Tibial nerve (tissue), 4 donors: ENCODE measurements around the gene GOLGA6D. TPM values are rescaled to one million over a fixed set of nuclear protein-coding genes. Genes with fewer than 3 reads are reported as not detected.
"Not testable (repeated sequence)": the region's sequence is repeated elsewhere in the genome, so short reads cannot be mapped to it uniquely, and the experiment has no call there.

ENCODE experiments used
- DNase-seq, 2 donors: peaks; one replicate each; pipeline ENCODE4 v3.0.0-alpha.2; 2019; ENCODE audit warnings: low spot score in 2 of 2
- H3K27ac ChIP-seq, 4 donors: fragments of 200-600 bp; sonication (generic) in 3 of 4; one replicate each; pipeline ENCODE4 v1.5.1; 2017 to 2019; ENCODE audit warnings: mild to moderate bottlenecking in 1 of 4
- H3K27me3 ChIP-seq, 2 donors: fragments of 200-600 bp; sonication (generic) in 1 of 2; one replicate each; pipeline versions ENCODE4 v1.5.1 to v1.6.0; 2017 to 2019
- H3K36me3 ChIP-seq, 3 donors: fragments of 200-600 bp; sonication (generic); one replicate each; pipeline ENCODE4 v1.5.1; 2018 to 2019
- H3K4me1 ChIP-seq, 4 donors: fragments of 200-600 bp; sonication (generic) in 3 of 4; one replicate each; pipeline ENCODE4 v1.5.1; 2017 to 2019
- H3K4me3 ChIP-seq, 4 donors: fragments of 200-600 bp; sonication (generic) in 3 of 4; one replicate each; pipeline ENCODE4 v1.5.1; 2017 to 2019; ENCODE audit warnings: mild to moderate bottlenecking in 1 of 4, moderate library complexity in 1 of 4
- H3K9me3 ChIP-seq, 4 donors: fragments of 200-600 bp; sonication (generic) in 3 of 4; one replicate each; pipeline ENCODE4 v1.5.1; 2017 to 2019
- EP300 ChIP-seq, 2 donors: sonication (generic); formaldehyde crosslinking; IDR thresholded peaks; one replicate each; pipeline ENCODE4 v1.6.1; 2017; ENCODE audit warnings: antibody characterized with exemption in 2 of 2, mild to moderate bottlenecking in 1 of 2
- POLR2A ChIP-seq, 2 donors: fragments of 450-650 bp; IDR thresholded peaks; one replicate each; pipeline ENCODE4 v1.6.1; 2017; ENCODE audit warnings: antibody characterized with exemption in 2 of 2, mild to moderate bottlenecking in 2 of 2, moderate library complexity in 2 of 2
- WGBS, 2 donors: methylation state at CpG; one replicate each; pipeline ENCODE4 v1.1.5; 2018; 5-methylcytosine and 5-hydroxymethylcytosine counted together
- total RNA-seq, 4 donors: library from RNA; depleted of rRNA; stranded (reverse); fragments of >200 nt; gene quantifications; one replicate each; pipeline ENCODE4 v1.1.0, GENCODE V29; 2016
- TF ChIP-seq, protein P1 (sequence below), 5 experiments: fragments of 200-600 bp in 3 of 5; fragments of 450-650 bp in 2 of 5; sonication (generic) in 3 of 5; IDR thresholded peaks; one replicate each; pipeline ENCODE4 v1.5.1; 2016 to 2019; ENCODE audit warnings: antibody characterized with exemption in 5 of 5, mild to moderate bottlenecking in 3 of 5, moderate library complexity in 2 of 5

The GOLGA6D gene
- total RNA-seq, 4 donors from 2014 or later, result not detected

DNA sequence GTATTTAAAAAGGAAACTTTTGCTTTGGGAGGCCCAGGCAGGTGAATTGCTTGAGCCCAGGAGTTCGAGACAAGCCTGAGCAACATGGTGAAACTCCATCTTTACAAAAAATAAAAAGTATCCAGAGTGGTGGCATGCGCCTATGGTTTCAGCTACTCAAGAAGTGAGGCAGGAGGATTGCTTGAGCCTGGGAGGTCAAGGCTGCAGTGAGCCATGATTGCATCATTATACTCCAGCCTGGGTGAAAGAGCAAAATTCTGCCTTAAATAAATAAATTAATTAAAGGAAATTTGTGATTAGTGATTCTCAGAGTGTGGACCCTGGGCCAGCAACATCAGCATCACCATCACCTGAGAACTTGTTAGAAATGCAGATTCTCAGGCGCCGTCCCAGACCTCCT lies 43.3 kb downstream of the GOLGA6D start:
- Histone ChIP-seq H3K27me3 (no peaks in the 10 kb centered on the region), H3K36me3 (no peaks in the 10 kb centered on the region), H3K9me3 (no peaks in the 10 kb centered on the region), H3K4me3 (no peak overlapping the region), H3K4me1 (no peaks in the 10 kb centered on the region), H3K27ac (no peak overlapping the region)
- no peak for DNase-seq
- WGBS, 2 donors, result 86 to 98% methylated on average over 4 of the region's 4 CpGs
- TF ChIP-seq EP300 (IDR thresholded peaks at IDR 0.05) (no peak), POLR2A (IDR thresholded peaks at IDR 0.05) (no peak)
- TF ChIP-seq, protein P1, sequence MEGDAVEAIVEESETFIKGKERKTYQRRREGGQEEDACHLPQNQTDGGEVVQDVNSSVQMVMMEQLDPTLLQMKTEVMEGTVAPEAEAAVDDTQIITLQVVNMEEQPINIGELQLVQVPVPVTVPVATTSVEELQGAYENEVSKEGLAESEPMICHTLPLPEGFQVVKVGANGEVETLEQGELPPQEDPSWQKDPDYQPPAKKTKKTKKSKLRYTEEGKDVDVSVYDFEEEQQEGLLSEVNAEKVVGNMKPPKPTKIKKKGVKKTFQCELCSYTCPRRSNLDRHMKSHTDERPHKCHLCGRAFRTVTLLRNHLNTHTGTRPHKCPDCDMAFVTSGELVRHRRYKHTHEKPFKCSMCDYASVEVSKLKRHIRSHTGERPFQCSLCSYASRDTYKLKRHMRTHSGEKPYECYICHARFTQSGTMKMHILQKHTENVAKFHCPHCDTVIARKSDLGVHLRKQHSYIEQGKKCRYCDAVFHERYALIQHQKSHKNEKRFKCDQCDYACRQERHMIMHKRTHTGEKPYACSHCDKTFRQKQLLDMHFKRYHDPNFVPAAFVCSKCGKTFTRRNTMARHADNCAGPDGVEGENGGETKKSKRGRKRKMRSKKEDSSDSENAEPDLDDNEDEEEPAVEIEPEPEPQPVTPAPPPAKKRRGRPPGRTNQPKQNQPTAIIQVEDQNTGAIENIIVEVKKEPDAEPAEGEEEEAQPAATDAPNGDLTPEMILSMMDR (IDR thresholded peaks at IDR 0.05), result no peak

DNA sequence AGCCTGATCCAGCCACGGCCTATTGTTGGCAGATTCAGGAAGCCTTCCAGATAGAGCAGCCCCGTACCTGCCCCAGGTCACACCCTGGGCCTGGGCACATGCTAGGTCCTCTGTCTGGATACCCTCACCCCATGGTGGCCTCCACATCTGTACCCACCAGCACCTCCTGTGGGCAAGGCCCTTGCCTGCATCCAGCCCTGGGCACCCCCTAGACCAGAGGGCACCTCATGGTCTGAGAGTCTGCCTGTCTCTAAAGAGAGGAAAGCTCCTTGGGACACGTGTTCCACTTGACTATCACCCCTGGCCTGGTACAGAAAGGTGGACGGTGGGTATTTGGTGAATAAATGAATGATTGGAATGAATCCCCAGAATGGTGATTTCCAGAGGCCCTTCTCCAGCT lies 44.4 kb downstream of the GOLGA6D start:
- DNase-seq, result no peak
- H3K36me3 ChIP-seq, result no peaks in the 10 kb centered on the region
- H3K9me3 ChIP-seq, result no peaks in the 10 kb centered on the region
- 82% methylated on average over 4 of the region's 4 CpGs for WGBS, 2 donors
- no peaks in the 10 kb centered on the region for H3K27me3 ChIP-seq
- H3K4me1 ChIP-seq, result no peaks in the 10 kb centered on the region
- no peak overlapping the region for H3K27ac ChIP-seq
- TF ChIP-seq, protein P1 (IDR thresholded peaks at IDR 0.05), result no peak
- TF ChIP-seq EP300 (IDR thresholded peaks at IDR 0.05), result no peak
- no peak for TF ChIP-seq POLR2A (IDR thresholded peaks at IDR 0.05)
- H3K4me3 ChIP-seq, result no peak overlapping the region

GRCh38 chr15:75327491-75327890 lies 44.9 kb downstream of the GOLGA6D start:
- no peak for DNase-seq

DNA sequence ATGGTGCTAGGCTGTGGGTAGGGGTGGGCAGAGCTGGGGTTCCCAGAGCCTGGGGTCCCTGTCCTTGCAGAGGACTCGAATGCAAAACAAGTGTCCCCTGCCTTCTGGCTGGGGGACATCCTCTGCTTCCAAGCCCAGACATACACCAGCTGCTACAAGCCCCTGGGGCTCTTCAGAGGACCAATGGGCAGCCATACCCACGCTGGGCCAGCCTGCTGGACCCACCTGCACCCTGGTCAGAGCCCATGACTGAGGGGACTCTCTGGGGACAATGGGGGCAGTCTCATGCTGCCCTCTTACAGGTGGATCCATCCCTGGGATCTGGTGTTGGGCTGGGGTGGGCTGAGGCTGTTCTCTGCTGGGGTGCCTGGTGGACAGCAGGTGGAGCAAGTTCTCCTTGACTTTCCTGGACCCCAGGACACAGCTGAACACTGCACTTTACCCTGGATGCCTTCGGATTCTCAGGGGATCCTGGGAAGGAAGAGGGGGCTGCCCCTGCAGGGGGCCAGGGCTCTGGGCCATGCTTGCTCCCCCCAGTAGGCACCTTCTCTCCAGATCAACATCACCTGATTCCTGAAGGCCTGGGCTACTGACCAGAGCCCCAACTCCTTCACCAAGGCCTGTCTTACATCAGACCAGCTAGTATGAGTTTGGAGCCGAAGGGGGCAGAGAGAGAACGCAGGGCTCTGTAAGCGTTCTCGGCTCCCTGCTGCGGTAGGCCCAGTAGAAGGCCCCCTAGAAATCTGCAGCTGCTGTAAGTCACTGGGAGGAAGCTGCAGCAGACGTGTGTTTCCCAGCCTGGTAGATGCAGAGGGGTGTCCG lies 46.1 kb downstream of the GOLGA6D start:
- Histone ChIP-seq H3K9me3 (no peaks in the 10 kb centered on the region), H3K36me3 (no peaks in the 10 kb centered on the region), H3K4me1 (no peaks in the 10 kb centered on the region), H3K27me3 (no peaks in the 10 kb centered on the region), H3K4me3 (no peak overlapping the region), H3K27ac (no peak overlapping the region)
- TF ChIP-seq, protein P1 (IDR thresholded peaks at IDR 0.05), result no peak
- TF ChIP-seq EP300 (IDR thresholded peaks at IDR 0.05) (no peak), POLR2A (IDR thresholded peaks at IDR 0.05) (no peak)
- WGBS, 2 donors, result 65 to 70% methylated on average over 9 to 10 of the region's 10 CpGs
- DNase-seq, result no peak

More at GRCh38 chr15:75327491-75327890, 44.9 kb downstream of the GOLGA6D start:
- H3K4me3 ChIP-seq, result no peak overlapping the region
- no peaks in the 10 kb centered on the region for H3K36me3 ChIP-seq
- no peak overlapping the region for H3K27ac ChIP-seq
- H3K27me3 ChIP-seq, result no peaks in the 10 kb centered on the region
- no peaks in the 10 kb centered on the region for H3K4me1 ChIP-seq
- TF ChIP-seq, protein P1 (IDR thresholded peaks at IDR 0.05), result no peak
- TF ChIP-seq POLR2A (IDR thresholded peaks at IDR 0.05) (no peak), EP300 (IDR thresholded peaks at IDR 0.05) (no peak)
- WGBS, 2 donors, result 81 to 100% methylated on average over 1 to 2 of the region's 3 CpGs
- no peaks in the 10 kb centered on the region for H3K9me3 ChIP-seq

DNA sequence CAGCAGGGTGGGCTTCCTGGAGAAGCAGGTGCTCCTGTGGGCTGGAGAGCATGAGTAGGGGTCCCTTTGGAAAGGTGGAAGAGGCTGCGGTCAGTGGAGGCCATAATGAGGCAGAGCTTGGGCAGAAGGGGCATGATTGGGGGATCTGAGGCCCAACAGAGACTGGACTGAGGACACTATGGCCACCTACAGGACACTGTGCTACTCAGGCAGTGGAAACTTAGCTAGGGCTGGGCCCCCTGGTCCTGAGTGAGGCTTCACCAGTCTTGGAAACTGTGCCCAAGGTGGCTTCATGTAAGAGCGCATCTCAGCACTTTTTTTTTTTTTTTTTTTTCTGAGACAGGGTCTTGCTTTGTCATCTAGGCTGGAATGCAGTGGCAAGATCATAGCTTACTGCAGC lies 46.9 kb downstream of the GOLGA6D start:
- DNase-seq, result no peak
- 76 to 100% methylated on average over 2 of the region's 2 CpGs for WGBS, 2 donors
- H3K36me3 ChIP-seq, result no peaks in the 10 kb centered on the region
- no peak for TF ChIP-seq EP300 (IDR thresholded peaks at IDR 0.05)
- TF ChIP-seq, protein P1 (IDR thresholded peaks at IDR 0.05), result no peak
- TF ChIP-seq POLR2A (IDR thresholded peaks at IDR 0.05), result no peak
- H3K9me3 ChIP-seq, result no peaks in the 10 kb centered on the region
- no peaks in the 10 kb centered on the region for H3K4me1 ChIP-seq
- H3K4me3 ChIP-seq, result no peak overlapping the region
- H3K27me3 ChIP-seq, result no peaks in the 10 kb centered on the region
- H3K27ac ChIP-seq, result no peak overlapping the region

- DNase-seq, H3K27ac ChIP-seq, H3K27me3 ChIP-seq, H3K36me3 ChIP-seq, H3K9me3 ChIP-seq, H3K4me3 ChIP-seq: not testable (repeated sequence)
- 73 to 74% methylated on average over 7 of the region's 7 CpGs for WGBS, 2 donors
- peaks cover 0 to 15% (median 7%) of the 10 kb centered on the region in 4 donors for H3K4me1 ChIP-seq
Measured at GRCh38 chr15:75332093-75332492, 49.5 kb downstream of the GOLGA6D start.

GRCh38 chr15:75333654-75334419 lies 51.2 kb downstream of the GOLGA6D start:
- not testable (repeated sequence) for H3K27ac ChIP-seq, DNase-seq, H3K9me3 ChIP-seq, H3K4me3 ChIP-seq, H3K36me3 ChIP-seq, H3K27me3 ChIP-seq
- WGBS, 2 donors, result 90 to 91% methylated on average over 15 of the region's 15 CpGs
- peaks cover 0 to 21% (median 8%) of the 10 kb centered on the region in 4 donors for H3K4me1 ChIP-seq
